NCI-H2081 (cell line): ENCODE measurements around the gene CUTC.
"Not testable (repeated sequence)": the region's sequence is repeated elsewhere in the genome, so short reads cannot be mapped to it uniquely, and the experiment has no call there.

ENCODE experiments used
- DNase-seq, 2 experiments: peaks; one replicate each; lab custom pipeline; 2025; lab: John Stamatoyannopoulos, UW

The CUTC gene

DNA sequence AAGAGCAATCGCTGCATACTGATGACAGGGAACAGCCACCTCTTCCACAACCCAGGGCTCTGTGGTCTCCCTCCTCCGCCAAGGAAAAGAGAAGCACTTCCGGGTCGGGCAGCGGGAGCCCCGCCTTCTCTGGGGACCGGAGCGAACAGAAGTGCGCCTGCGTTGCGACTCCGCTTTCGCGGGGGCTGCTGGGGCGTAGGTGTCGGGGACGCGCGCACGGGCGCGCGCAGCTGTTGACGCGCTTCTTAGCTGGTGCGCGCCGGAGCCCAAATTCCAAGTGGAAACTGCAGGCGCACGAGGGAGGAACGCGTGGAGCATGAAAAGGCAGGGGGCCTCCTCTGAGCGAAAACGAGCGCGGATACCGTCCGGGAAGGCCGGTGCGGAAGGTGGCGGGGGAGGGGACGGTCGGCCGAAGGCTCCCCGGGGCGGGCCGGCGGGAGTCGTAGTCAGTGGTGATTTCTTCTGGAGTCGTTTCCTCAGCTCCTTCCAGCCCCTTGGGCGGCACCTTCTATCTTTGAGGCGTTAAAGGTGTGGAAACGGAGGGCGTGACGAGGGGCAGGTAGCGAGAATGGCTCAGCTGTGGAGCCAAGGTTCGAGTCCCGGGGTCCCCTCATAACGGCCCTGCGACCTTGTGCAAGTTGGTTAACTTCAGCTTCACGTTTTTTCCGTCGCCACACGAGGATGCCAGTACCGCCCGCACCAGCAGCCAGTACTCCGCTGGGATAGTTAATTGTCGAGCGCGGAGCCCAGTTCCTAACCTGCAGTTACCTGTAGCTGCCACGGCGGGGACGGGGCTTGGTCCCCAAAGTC lies at the start of gene CUTC, which contains the start of gene COX15:
Gene CUTC, plus strand, starts transcription at position 202 of the 810 bp plus-strand sequence. Its CDS starts 115 bp downstream, at position 317.
Gene COX15, minus strand, starts transcription at position 95 of the 810 bp plus-strand sequence. Its CDS starts 78 bp downstream, at position 17.
- DNase-seq = peak; percentile 91 to 95

DNA sequence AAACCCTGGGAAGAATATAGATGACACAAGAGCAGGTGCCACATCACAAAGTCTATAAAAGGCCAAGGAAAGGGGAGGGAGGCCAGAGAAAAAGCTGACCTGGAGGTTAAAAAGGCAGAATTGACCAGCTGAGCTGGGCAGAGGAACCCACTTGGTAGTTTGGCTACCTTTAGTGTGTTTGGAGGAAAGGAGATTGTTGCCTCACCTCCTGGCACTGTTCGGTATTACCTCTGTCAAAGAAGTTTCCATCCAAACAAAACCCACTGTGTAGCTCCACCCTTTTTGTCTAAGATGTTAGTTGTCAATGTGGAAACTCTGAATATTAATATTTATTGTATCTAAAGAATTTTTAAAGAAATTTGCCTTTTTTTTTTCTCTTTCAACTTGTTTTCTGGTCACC lies 49.3 kb upstream of the CUTC start:
- DNase-seq = no peak

- DNase-seq = no peak
These were observed 46.5 kb upstream of the CUTC start for GRCh38 chr10:99685597-99685967.

DNA sequence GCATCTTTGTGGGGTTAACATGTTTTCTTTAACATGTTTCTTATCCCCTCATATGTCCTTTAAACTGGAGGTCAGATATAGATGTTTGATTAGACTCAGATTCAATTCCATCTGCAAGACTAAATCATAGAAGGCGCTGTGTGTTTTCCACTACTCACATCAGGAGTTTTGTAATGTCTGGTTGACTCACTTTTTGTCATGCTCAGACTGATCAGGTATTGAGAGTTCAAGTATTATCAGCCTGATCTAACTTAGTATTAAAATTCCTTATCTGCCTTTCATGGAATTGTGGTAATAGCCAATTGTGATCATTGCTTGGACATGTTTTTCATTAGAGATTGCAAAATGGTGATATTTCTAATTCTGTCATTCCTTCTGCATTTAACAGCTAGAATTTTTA lies 42.6 kb upstream of the CUTC start:
- no peak for DNase-seq

- DNase-seq = no peak
These were observed 38.0 kb upstream of the CUTC start for GRCh38 chr10:99693933-99694583.

DNA sequence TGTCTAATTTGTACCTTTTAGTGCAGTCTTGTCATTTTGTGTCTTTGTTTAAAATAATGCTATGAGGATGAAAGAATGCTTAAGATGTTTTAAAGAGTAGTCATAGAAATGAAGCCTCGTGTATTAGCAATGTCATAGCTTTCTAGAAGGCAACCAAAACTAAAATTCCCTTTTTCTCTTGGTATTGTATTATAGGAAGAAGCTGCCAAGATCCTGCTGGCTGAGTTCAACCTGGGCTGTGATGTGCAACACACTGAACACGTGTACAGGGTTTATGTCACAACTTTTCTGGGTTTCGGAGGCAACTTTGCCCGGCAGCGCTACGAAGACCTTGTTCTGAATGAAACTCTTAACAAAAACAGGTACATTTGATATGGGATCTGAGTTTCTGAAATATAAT lies 36.3 kb upstream of the CUTC start:
- DNase-seq = no peak

DNA sequence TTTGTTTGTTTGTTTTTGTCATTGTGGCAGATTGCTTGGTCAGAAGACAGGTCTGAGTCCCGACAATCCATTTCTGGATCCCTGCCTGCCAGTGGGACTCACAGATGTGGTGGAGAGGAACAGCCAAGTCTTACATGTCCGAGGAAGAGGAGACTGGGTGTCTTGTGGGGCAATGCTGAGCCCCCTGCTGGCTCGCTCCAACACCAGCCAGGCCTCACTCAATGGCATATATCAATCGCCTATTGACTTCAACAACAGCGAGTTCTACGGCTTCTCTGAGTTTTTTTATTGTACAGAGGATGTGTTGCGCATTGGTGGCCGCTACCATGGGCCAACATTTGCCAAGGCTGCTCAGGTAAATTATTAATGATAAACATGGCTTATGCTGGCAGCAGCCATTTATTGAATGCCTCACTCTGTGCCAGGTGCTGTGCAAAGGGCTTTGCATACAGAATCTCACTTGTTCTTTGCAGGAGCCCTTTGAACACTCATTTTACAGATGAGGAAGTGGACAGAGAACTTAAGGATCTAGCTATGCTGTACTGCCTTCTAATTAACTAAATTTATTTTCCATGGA lies 33.4 kb upstream of the CUTC start:
- no peak for DNase-seq

DNA sequence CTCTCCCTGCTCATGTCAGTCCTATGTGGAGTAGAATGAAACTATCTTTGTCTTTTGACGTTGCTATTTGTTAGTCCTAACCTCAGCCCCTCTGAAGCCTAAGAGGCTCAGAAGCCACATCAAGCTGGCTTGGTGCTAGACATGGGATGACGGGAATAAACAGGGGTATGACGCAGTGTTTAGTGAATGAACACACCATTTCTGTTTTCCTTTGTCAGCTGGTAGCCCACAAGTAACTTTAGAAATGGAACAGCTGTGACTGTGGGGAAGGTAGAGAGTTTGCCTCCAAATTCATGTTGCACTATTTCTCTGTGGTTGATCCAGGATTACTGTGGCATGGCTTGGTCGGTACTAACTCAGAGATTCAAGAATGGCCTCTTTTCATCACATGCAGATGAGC lies 31.4 kb upstream of the CUTC start:
- no peak for DNase-seq

- no peak for DNase-seq
These were observed 23.5 kb upstream of the CUTC start for GRCh38 chr10:99708428-99709012.

GRCh38 chr10:99709480-99710229 lies 22.4 kb upstream of the CUTC start:
- no peak for DNase-seq

GRCh38 chr10:99711129-99711719 lies 20.8 kb upstream of the CUTC start:
- DNase-seq = peak in 1 of 2 experiments; percentile 13

DNA sequence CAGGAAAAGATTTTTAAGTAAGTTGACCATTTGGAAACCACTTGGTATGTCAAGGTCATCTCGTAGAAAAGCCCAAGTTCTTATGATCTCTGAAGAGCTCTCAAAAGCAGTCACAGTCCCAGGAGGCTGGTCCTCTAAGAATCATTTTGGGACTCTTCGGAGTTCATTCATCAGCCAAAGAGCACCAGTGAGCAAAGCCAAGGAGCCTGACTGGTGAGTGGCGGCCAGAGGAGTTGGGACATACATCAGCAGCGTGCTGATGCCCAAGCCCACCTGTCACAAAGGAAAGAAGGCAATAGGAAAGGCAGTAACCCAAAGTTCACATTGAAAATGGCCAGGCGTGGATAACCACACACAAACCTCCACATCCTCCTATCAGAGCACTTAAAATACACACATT lies 17.6 kb upstream of the CUTC start:
- DNase-seq = no peak

DNA sequence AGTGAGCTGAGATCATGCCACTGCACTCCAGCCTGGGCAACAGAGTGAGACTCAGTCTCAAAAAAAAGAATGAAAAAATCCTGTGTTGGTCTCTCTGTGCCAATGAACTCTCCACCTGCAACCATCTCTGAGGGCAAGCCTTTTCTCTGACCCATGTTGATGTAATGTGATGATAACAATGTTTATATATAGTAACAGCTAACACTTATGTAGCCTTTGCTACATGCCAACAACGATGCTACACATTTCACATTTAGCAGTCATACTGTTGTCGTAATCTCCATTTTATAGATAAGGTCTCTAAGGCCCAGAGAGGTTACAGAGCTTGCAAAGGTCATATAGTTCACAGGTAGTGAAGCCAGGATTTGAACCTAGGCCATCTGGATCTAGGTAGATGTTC lies 11.6 kb upstream of the CUTC start:
- no peak for DNase-seq

DNA sequence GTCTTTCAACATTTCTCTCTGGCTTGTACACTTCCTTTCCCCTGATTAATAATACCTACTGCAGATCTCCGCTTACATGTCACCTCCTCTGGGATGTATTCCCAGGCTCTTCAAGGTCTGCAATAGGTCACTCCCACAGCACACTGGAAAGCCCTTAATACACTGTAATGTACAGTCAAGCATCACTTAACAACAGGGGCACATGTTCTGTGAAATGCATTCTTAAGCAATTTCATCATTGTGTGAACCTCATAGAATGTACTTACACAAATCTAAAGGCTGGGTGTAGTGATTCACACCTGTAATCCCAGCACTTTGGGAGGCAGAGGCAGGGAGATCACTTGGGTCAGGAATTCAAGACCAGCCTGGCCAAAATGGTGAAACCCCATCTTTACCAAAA lies 2.0 kb upstream of the CUTC start:
- no peak for DNase-seq

DNA sequence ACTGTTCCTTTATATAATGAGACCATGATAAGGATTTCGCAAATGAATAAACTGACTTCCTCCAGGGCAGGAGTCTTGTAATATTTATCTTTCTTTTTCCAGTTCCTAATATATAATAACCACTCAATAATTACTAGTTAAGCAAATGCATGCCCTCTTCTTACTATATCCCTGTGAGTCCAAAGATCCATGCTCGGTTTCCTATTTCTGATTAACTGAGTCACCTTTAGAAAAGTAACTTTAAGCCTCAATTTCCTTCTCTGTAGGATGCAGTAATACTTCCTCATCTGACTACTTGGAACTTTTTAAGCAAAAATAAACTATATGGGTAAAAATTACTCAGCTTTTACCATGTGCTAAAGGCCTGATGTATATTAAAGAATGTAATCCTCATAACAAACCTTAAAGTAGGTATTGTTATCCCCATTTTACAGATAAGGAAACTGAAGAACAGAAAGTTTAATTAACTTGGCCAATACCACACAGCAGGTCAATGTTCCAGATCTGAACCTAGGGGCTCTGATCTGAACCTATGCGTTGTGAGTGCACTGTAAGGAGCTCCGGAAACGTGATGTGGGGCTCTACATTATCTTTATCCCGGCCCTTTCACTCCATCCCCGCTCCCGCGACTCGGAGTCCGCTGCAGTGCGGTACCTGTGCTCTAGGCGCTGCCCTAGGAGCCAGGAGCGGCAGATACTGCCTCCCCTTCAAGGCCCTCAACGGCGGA lies 565 bp upstream of the CUTC start:
- DNase-seq = no peak

DNA sequence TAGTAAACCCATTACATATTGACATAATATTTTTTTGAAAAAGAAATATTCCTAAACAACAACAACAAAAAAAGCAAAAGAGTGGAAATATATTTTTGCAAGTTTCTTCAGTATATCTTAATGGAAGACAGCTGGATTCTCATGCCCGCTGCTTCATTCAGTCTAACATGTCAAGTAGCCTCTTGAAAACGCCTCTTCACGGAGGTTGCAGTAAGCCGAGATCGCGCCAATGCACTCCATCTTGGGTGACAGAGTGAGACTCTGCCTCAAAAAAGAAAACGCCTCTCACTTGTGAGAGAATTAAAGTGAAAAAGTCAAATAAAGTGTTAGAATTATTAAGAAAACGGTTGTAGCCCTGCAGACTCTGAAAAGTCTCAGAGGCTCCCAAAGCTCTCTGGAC lies 1.3 kb downstream of the CUTC start:
- peak in 1 of 2 experiments; percentile 6 for DNase-seq

GRCh38 chr10:99734111-99734510 lies 2.1 kb downstream of the CUTC start:
- not testable (repeated sequence) for DNase-seq

DNA sequence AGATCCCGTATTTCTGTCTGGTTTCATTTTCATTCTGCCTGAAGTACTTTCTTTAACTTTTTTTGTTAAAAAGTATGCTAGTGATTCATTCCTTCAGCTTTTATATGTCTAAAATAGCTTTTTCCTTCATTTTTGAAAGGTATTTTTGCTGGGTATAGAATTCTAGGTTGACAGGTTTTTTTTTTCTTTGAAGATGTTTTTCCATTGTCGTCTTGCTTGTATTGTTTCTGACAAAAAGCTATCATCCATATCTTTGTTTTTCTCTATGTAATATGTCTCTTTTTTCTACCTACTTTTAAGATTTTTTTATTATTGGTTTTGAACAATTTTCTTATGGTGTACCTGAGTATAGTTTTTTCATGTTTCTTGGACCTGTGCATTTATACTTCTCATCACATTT lies 8.2 kb downstream of the CUTC start:
- no peak for DNase-seq

DNA sequence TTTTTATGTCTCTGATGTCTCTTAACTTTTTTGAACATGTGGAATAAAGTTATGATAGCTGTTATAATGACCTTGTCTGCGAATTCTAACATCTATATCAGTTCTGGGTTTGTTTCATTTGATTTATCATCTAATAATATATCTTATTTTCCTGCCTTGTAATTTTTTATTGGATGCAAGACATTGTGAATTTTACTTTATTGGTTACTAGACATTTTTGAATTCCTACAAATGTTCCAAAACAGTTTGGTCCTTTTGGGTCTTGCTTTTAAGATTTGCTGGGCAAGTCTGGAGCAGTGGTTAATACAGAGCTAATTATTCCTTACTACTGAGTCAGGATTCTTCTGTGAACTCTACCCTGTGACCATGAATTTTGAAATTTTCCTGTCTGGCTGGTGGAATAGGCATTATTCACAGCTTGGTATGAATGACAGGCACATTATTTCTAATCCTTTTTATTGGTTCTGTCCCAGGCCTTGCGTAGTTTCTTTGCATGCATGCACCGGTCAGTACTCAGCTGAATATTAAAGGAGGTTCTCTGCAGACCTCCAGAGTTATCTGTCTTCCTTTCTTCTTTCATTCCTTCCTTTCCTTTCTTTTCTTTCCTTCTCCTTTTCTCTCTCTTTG lies 9.0 kb downstream of the CUTC start:
- DNase-seq = no peak

- DNase-seq = no peak
These were observed 10.2 kb downstream of the CUTC start for GRCh38 chr10:99742254-99742653.
